GM10266 (cell line): ENCODE data around the gene MRNIP.

Experiments
- DNase-seq: peaks from one replicate; pipeline ENCODE4 v3.0.0; 2012; ENCODE audit errors: extremely low spot score
- TF ChIP-seq, protein P1 (sequence below): IDR thresholded peaks from 2 replicates; pipeline ENCODE4 v1.5.1; 2012; ENCODE audit warnings: mild to moderate bottlenecking, low read depth; ENCODE audit not compliant: control insufficient read depth, insufficient read depth; ENCODE audit errors: missing control alignments

The MRNIP gene

DNA sequence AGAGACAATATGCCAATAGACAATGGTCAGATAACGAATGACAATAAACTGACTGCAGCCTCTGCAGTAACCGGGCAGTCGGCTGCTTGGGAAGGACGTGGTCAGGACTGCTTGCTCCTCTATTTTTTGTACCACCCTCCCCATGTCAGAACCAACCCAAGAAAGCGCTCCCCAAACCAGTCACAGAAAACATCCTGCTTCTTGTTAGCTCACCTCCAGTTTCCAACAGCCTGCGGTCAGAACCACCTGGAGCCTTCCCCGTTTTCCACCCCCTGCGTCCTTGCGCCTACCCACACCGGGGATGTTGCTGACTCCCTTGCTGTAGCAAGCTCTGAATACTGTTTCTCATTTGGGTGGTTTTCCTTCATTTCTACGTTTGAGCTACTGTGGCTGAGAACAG lies 1.7 kb upstream of the MRNIP start:
- TF ChIP-seq, protein P1, sequence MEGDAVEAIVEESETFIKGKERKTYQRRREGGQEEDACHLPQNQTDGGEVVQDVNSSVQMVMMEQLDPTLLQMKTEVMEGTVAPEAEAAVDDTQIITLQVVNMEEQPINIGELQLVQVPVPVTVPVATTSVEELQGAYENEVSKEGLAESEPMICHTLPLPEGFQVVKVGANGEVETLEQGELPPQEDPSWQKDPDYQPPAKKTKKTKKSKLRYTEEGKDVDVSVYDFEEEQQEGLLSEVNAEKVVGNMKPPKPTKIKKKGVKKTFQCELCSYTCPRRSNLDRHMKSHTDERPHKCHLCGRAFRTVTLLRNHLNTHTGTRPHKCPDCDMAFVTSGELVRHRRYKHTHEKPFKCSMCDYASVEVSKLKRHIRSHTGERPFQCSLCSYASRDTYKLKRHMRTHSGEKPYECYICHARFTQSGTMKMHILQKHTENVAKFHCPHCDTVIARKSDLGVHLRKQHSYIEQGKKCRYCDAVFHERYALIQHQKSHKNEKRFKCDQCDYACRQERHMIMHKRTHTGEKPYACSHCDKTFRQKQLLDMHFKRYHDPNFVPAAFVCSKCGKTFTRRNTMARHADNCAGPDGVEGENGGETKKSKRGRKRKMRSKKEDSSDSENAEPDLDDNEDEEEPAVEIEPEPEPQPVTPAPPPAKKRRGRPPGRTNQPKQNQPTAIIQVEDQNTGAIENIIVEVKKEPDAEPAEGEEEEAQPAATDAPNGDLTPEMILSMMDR: no peak
- DNase-seq: no peak

DNA sequence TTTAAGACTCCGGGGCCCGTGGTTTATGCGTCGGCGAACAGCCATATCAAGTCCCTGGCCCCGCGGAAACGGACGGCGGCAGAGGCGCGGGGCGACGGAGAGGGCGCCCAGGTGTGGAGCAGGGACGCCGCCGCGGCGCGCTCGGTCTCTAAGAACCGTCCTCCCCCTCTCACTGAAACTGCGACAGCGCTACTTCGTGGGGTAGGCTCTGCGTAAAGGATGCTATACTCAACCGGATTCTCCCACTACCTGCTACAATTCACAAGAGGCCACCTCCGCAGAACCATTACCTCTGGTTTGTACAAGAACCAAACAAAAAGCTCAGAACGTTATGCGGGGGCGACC lies 404 bp downstream of the MRNIP start:
- DNase-seq: peak; percentile 70
- TF ChIP-seq, protein P1: no peak

DNA sequence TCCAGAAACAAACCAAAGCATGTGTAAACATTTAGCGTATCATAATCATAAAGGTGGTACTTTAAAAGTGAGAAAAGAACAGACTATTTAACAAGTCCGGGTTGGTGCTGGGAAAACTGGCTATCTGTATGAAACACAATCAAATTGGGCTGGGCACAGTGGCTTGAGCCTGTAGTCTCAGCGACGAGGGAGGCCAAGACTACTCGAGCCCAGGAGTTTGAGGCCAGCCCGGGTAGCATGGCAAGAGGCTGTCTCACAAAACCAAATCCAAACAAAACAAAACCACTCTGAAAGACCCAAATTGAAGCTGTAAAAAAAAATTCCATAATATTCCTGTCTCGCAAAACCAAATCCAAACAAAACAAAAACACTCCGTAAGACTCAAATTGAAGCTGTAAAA lies 4.3 kb downstream of the MRNIP start:
- no peak for DNase-seq

DNA sequence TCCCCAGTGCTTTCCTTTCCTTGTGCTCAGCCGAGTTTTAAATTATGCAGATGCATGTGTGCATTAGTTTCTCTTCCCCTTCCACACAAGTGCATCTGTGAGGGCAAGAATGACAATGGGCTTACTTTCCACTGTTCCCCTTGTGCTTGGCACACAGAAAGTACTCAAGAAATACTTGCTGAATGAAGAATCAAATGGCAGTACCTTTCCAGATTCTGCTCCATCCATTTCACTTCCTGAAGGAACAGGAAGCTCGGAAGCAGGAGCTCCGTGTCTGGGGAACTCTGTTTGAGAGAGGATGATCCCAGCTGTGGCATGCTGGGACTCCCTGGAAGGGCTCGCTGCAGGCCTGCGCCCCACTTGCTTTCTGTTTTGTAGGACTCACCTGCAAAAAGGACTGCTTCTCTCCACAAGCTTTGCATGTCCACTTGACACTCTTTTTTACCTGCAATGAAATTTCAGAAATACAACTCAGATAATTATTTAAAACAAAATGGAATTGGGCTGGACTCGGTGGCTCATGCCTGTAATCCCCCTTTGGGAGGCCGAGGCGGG lies 5.5 kb downstream of the MRNIP start:
- TF ChIP-seq, protein P1: no peak
- no peak for DNase-seq

More for the DNA sequence above, 4.3 kb downstream of the MRNIP start:
- TF ChIP-seq, protein P1: no peak

DNA sequence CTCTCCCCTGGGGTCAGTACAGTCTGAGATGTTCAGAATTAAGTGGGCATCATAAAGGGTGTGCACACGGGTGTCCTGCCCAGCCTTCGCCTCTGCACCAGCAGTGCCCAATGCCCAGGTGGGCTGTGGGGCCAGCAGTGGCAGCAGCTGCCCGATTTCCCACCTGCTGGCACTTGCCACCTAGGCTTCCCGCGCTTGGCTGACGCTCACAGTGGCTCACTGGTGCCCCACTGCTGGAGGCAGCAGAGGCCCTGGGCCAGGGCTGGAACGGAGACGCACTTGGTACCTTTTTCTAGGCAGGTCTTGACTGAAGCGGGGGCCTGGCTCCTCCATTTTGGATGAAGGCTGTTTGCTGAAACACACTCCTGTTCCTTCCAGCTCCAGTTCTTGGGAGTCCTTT lies 17.0 kb downstream of the MRNIP start:
- TF ChIP-seq, protein P1: no peak
- no peak for DNase-seq

DNA sequence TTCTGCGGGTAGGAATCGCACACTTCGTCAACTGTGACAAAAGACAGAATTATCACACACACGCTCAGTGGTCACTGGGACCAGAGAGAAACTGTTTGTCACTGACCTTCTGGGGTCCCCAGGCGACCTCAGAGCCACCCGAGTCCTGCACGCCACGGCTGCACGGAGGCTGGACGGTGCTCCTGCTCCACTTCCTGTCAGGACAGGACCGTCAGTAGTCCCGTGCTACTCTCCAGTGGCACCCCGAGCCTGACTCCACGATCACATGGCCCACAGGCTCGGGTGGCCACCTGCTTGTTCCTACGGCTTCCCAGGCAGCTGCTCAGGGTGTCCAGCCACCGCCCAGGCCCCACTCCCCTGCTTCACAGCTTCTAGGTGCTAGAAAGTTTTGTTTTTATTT lies 17.9 kb downstream of the MRNIP start:
- TF ChIP-seq, protein P1: no peak
- DNase-seq: no peak

DNA sequence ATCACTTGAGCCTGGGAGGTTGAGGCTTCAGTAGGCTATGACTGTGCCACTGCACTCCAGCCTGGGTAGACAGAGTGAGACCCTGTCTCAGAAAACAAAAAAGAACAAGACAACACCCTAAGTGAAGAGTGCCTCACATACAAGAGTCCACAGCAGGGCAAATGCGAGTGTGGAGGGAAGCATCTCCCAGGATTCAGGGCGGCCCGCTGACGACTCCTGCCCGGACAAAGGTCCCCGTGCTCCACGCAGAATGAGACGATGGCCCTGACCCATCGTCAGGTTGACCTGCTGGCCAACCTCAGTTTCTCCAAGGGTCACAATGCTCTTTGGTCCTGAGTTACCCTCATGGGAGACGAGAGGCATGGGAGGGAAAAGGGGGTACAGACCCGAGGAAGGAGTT lies 18.3 kb downstream of the MRNIP start:
- DNase-seq: no peak
- TF ChIP-seq, protein P1: no peak
